Stromal cell of bone marrow (primary cell): Measurements from ENCODE around the gene CERS3.
A peak's percentile ranks its signal among the peaks of the same experiment; 100 is the strongest.

Experiments used
- DNase-seq: peaks from one replicate; pipeline ENCODE4 v3.0.0-alpha.2; 2012; ENCODE audit warnings: low read depth

Gene CERS3

GRCh38 chr15:100383302-100384107 lies 145.2 kb downstream of the CERS3 start:
- peak; percentile 2 for DNase-seq

- DNase-seq = no peak
Measured at GRCh38 chr15:100373942-100374341, 154.8 kb downstream of the CERS3 start.

GRCh38 chr15:100373120-100373896 lies 155.4 kb downstream of the CERS3 start:
- no peak for DNase-seq

- no peak for DNase-seq
Measured at GRCh38 chr15:100372739-100373119, 156.0 kb downstream of the CERS3 start.

- no peak for DNase-seq
Measured at GRCh38 chr15:100355342-100355741, 173.4 kb downstream of the CERS3 start.

DNA sequence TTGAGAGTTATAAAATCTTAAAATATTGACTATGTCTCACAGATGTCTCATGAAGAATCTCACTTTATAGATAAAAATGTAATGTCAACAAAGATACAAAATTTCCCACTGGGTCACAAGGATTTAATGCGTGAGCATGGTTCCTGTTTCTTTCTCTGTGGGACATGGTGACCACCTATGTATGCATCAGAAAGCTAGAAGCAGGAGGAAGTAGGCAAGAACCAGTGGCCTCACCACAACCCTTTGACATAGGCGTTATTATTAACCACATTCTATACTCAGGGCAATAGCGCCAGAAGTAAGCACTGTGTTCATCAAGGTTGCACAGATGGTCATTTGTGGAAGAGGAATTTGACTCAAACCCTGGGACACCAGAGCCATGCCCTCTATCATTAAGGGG lies 175.3 kb downstream of the CERS3 start:
- no peak for DNase-seq

GRCh38 chr15:100350434-100351226 lies 178.1 kb downstream of the CERS3 start:
- peak; percentile 65 for DNase-seq
